AG10803 (cell line): Measurements from ENCODE around the gene OR10P1.
"Not testable (repeated sequence)": the region's sequence is repeated elsewhere in the genome, so short reads cannot be mapped to it uniquely, and the experiment has no call there.

Source experiments
- DNase-seq: peaks from one replicate; pipeline ENCODE4 v3.0.0; 2010; ENCODE audit warnings: low read depth
- H3K4me3 ChIP-seq: 2 replicates; pipeline ENCODE4 v1.5.1; 2011; ENCODE audit warnings: mild to moderate bottlenecking, low read length, control low read depth
- TF ChIP-seq, protein P1 (sequence below): conservative IDR thresholded peaks from 2 replicates; pipeline ENCODE4 v1.5.1; 2011; ENCODE audit warnings: mild to moderate bottlenecking, low read length, control low read depth, inconsistent platforms

OR10P1 gene

DNA sequence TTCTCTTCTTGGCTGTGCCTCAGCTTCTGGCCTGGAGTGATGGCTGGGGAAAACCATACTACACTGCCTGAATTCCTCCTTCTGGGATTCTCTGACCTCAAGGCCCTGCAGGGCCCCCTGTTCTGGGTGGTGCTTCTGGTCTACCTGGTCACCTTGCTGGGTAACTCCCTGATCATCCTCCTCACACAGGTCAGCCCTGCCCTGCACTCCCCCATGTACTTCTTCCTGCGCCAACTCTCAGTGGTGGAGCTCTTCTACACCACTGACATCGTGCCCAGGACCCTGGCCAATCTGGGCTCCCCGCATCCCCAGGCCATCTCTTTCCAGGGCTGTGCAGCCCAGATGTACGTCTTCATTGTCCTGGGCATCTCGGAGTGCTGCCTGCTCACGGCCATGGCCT is at the start of gene OR10P1:
TSS of gene OR10P1 (plus strand) at position 40 of the 400 bp plus-strand sequence. CDS start at position 40, 0 bp downstream.
- no peak for DNase-seq
- no peak within 1 kb of the TSS for H3K4me3 ChIP-seq
- TF ChIP-seq, protein P1, sequence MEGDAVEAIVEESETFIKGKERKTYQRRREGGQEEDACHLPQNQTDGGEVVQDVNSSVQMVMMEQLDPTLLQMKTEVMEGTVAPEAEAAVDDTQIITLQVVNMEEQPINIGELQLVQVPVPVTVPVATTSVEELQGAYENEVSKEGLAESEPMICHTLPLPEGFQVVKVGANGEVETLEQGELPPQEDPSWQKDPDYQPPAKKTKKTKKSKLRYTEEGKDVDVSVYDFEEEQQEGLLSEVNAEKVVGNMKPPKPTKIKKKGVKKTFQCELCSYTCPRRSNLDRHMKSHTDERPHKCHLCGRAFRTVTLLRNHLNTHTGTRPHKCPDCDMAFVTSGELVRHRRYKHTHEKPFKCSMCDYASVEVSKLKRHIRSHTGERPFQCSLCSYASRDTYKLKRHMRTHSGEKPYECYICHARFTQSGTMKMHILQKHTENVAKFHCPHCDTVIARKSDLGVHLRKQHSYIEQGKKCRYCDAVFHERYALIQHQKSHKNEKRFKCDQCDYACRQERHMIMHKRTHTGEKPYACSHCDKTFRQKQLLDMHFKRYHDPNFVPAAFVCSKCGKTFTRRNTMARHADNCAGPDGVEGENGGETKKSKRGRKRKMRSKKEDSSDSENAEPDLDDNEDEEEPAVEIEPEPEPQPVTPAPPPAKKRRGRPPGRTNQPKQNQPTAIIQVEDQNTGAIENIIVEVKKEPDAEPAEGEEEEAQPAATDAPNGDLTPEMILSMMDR = no peak

DNA sequence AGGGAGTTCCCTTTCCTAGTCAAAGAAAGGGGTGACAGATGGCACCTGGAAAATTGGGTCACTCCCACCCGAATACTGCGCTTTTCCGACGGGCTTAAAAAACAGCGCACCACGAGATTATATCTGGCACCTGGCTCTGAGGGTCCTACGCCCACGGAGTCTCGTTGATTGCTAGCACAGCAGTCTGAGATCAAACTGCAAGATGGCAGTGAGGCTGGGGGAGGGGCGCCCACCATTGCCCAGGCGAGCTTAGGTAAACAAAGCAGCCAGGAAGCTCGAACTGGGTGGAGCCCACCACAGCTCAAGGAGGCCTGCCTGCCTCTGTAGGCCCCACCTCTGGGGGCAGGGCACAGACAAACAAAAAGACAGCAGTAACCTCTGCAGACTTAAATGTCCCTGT is 46.5 kb upstream of the OR10P1 start:
- DNase-seq = not testable (repeated sequence)

DNA sequence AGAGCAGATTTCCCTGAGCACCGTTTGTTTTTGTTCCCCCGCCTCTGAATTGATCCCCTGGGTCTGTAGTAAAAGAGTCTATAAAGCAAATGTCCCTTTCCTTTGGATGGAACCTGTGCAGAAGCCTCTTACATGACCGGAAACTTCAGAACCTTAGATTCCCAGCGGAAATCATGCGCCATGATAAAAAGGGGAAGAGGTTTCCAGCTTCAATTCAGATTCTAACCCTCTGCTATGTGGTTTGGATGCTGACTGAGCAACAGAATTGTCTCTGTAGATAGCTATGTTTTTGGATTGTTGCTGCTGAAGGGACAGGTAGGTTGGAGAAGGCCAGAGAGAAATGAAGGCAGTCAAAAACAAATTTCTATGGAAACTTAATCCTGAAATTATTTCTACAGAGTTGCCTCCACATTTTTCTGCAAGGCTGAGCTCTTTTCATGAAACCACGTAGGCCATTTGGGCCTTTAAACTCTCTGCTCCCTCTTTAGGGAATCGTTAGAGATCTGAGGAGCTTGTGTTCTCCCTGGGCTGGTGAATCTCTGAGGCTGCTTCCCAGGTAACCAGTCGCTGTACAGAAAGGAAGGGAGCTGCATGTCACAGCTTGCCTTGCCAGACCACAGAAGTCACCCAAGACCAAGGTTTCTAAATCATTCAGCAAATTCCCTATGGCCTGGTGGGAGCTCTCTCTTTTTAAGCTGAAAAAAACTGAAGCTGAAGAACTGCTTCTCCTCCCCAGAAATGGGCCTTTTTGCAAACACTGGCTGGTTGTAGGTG is 28.7 kb upstream of the OR10P1 start:
- TF ChIP-seq, protein P1 = no peak
- no peak for DNase-seq
- H3K4me3 ChIP-seq = no peak overlapping the region

More for the DNA sequence above, 46.5 kb upstream of the OR10P1 start:
- H3K4me3 ChIP-seq = not testable (repeated sequence)

- TF ChIP-seq, protein P1 = no peak
- H3K4me3 ChIP-seq = no peak overlapping the region
Measured at GRCh38 chr12:55610598-55610997, 26.1 kb upstream of the OR10P1 start.

DNA sequence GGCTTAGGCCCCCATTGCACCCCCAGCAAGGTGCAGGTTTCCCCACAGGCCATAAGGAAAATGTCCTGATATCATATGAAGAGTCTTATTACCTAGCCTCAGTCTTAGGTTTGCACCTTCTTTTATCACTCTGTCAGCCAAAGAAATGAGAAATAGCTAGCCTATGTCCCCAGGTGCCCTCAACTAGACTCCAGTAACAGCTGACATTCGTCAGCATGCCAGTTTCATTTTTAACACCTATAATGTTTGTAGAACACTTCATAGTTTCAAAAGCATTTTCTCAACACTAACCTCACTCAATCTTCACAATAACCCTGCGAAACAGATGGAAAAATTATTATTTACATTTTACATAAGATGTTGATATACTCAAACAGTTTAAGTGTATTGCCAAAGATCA is 24.0 kb upstream of the OR10P1 start:
- TF ChIP-seq, protein P1 = no peak
- H3K4me3 ChIP-seq = no peak overlapping the region
- no peak for DNase-seq

More at GRCh38 chr12:55610598-55610997, 26.1 kb upstream of the OR10P1 start:
- DNase-seq = no peak

DNA sequence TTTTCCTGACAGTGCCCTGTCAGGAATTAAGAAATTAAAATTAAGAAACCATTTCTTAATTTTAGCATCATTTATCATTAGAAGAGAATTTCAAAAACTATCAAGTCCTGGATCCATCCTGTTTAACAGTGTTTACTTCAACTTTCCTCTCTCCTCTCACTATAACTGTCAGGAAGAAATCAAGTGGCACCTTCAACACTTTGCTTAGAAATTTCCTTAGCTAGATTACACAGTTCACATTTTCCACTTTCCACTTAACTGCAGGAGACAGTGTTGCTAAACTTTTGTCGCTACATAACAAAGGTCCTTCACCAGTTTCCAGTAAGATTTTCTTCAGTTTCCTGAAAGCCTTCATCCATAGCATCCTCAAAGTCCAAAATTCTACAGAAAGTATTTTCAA is 21.9 kb upstream of the OR10P1 start:
- TF ChIP-seq, protein P1 = no peak
- no peak for DNase-seq
- H3K4me3 ChIP-seq = no peak overlapping the region

DNA sequence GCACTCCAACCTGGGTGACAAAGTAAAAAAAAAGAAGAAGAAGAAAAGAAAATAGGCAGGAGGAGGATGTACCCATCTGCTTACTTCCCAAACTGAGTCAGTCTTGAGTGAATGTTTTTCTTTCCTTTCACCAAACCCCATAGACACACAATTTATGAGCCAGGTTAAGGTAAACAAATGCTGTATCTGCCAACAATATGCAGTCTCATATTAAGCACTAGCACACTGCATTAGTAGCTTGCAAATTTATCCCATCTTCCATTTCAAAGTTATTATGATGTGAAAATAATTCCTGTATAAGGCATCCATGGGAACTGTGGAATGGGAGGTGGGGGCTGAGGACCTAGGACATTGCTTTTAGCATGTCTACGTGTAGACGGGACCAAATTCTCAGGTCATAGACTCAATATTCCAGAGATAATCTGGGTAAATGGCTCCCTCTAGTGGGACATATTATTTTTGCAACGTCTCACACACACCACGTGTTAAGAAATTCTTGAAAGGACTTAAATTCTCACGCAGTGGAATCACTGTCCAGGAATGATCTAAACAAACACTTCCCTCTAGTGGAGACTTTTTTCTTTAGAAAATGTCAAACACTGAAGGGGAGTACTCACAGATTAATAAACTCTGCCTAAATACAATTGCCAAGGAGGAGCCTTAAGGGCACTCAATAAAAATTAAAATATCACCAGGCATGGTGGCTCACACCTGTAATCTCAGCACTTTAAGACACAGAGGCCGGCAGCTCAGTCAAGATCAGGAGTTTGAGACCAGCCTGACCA is 17.1 kb upstream of the OR10P1 start:
- H3K4me3 ChIP-seq = no peak overlapping the region
- TF ChIP-seq, protein P1 = peak; percentile 74
- peak; percentile 92 for DNase-seq
